Left ventricle myocardium inferior (tissue), 1 donor: ENCODE measurements around the gene KLF6. TPM values are rescaled to one million over a fixed set of nuclear protein-coding genes. Genes with fewer than 3 reads are reported as not detected.

Experiments
- DNase-seq: peaks from one replicate; pipeline ENCODE4 v3.0.0-alpha.2; 2020
- H3K27ac ChIP-seq: fragments of 200-600 bp; replicated peaks from 2 replicates; pipeline ENCODE4 v1.8.0; 2021
- H3K27me3 ChIP-seq: fragments of 200-600 bp; 2 replicates; pipeline ENCODE4 v1.8.0; 2021; ENCODE audit warnings: low read depth
- H3K36me3 ChIP-seq: fragments of 200-600 bp; 2 replicates; pipeline ENCODE4 v1.8.0; 2021
- H3K4me1 ChIP-seq: fragments of 200-600 bp; 2 replicates; pipeline ENCODE4 v1.8.0; 2021
- H3K4me3 ChIP-seq: fragments of 200-600 bp; 2 replicates; pipeline ENCODE4 v1.8.0; 2021; ENCODE audit warnings: mild to moderate bottlenecking, moderate library complexity
- H3K9me3 ChIP-seq: fragments of 200-600 bp; replicated peaks from 2 replicates; pipeline ENCODE4 v1.8.0; 2021
- CTCF ChIP-seq: fragments of 200-600 bp; IDR thresholded peaks from 2 replicates; pipeline ENCODE4 v1.8.0; 2021; ENCODE audit warnings: antibody characterized with exemption, mild to moderate bottlenecking, borderline replicate concordance
- intact Hi-C: fragments of 100-400 bp; cut with micrococcal nuclease; formaldehyde crosslinking; loops from one replicate; pipeline ENCODE4 v1.11.0; 2022
- total RNA-seq: library from RNA; stranded (reverse); fragmentation: NEBNext Ultra II Directional; extraction: Animal tissue kit (Norgen Biotek cat#: 25700); gene quantifications from one replicate; pipeline ENCODE4 v1.2.1, GENCODE V29; 2021
- donor health status: DM: no; HTN: yes; CAD: no; lungs with severe emphysema.

KLF6 gene
- total RNA-seq, 1 donor from 2014 or later: 43.8 TPM

GRCh38 chr10:3827266-3827665, 42.3 kb upstream of the KLF6 start:
- no peak for TF ChIP-seq CTCF
- intact Hi-C loops: no loop called here
- Histone ChIP-seq H3K4me1 (peaks cover 33% of the 10 kb centered on the region), H3K36me3 (no peaks in the 10 kb centered on the region), H3K9me3 (no peaks in the 10 kb centered on the region), H3K27ac (no peak overlapping the region), H3K4me3 (no peak overlapping the region), H3K27me3 (no peaks in the 10 kb centered on the region)
- DNase-seq: no peak

- H3K4me3 ChIP-seq: no peak overlapping the region
- no peaks in the 10 kb centered on the region for H3K9me3 ChIP-seq
- peaks cover 24% of the 10 kb centered on the region for H3K4me1 ChIP-seq
- no peaks in the 10 kb centered on the region for H3K36me3 ChIP-seq
- no peaks in the 10 kb centered on the region for H3K27me3 ChIP-seq
- no peak for TF ChIP-seq CTCF
- H3K27ac ChIP-seq: peak overlapping the region; percentile 59
- intact Hi-C loops: no loop called here
- no peak for DNase-seq
Observed at GRCh38 chr10:3825862-3826351, 40.9 kb upstream of the KLF6 start.

- TF ChIP-seq CTCF: no peak
- no peak for DNase-seq
- intact Hi-C loops: no loop called here
- no peaks in the 10 kb centered on the region for H3K9me3 ChIP-seq
- peaks cover 17% of the 10 kb centered on the region for H3K4me1 ChIP-seq
- H3K27ac ChIP-seq: peak overlapping the region; percentile 59
- no peak overlapping the region for H3K4me3 ChIP-seq
- H3K36me3 ChIP-seq: no peaks in the 10 kb centered on the region
- H3K27me3 ChIP-seq: no peaks in the 10 kb centered on the region
Observed at GRCh38 chr10:3825244-3825643, 40.2 kb upstream of the KLF6 start.

GRCh38 chr10:3822541-3823330, 37.7 kb upstream of the KLF6 start:
- no peaks in the 10 kb centered on the region for H3K36me3 ChIP-seq
- no peak for DNase-seq
- H3K9me3 ChIP-seq: no peaks in the 10 kb centered on the region
- no peaks in the 10 kb centered on the region for H3K27me3 ChIP-seq
- H3K27ac ChIP-seq: no peak overlapping the region
- H3K4me3 ChIP-seq: no peak overlapping the region
- TF ChIP-seq CTCF: no peak
- H3K4me1 ChIP-seq: no peaks in the 10 kb centered on the region
- intact Hi-C loops: no loop called here

- intact Hi-C loops: no loop called here
- Histone ChIP-seq H3K9me3 (no peaks in the 10 kb centered on the region), H3K27me3 (no peaks in the 10 kb centered on the region), H3K27ac (no peak overlapping the region), H3K36me3 (no peaks in the 10 kb centered on the region), H3K4me1 (no peaks in the 10 kb centered on the region), H3K4me3 (no peak overlapping the region)
- DNase-seq: no peak
- TF ChIP-seq CTCF: no peak
Observed at GRCh38 chr10:3820255-3820654, 35.2 kb upstream of the KLF6 start.
